SU-DHL-6 (cell line): Measurements from ENCODE around the gene PACS2.

Source experiments
- H2AFZ ChIP-seq: fragments of 200-600 bp; sonication (generic); 2 replicates; pipeline ENCODE4 v1.6.1; 2014; ENCODE audit warnings: low read depth, mild to moderate bottlenecking, moderate library complexity, mixed read lengths, antibody characterized with exemption, low read length; ENCODE audit not compliant: severe bottlenecking
- H3F3A ChIP-seq: fragments of 200-600 bp; shearing (Covaris generic); 2 replicates; pipeline ENCODE4 v1.6.0; 2016; ENCODE audit warnings: antibody characterized with exemption, mild to moderate bottlenecking; ENCODE audit not compliant: insufficient read depth
- H3K27ac ChIP-seq: fragments of 200-600 bp; sonication (generic); 2 replicates; pipeline ENCODE4 v1.5.1; 2016; ENCODE audit warnings: low read depth, mild to moderate bottlenecking, low read length, moderate library complexity, mixed read lengths
- H3K27me3 ChIP-seq: fragments of 200-600 bp; sonication (generic), shearing (Covaris generic); 2 replicates; pipeline ENCODE4 v1.6.0; 2014; ENCODE audit warnings: mild to moderate bottlenecking, low read length
- H3K36me3 ChIP-seq: fragments of 200-600 bp; sonication (generic); 2 replicates; pipeline ENCODE4 v1.6.1; 2014; ENCODE audit warnings: mild to moderate bottlenecking, low read length, mixed read lengths
- H3K4me2 ChIP-seq: fragments of 300-600, 200-600 bp; shearing (Covaris generic), sonication (generic); 2 replicates; pipeline ENCODE4 v1.6.0; 2014; ENCODE audit warnings: low read length, low read depth, mild to moderate bottlenecking; ENCODE audit not compliant: poor library complexity, severe bottlenecking
- H3K4me3 ChIP-seq: fragments of 200-600 bp; sonication (generic); 2 replicates; pipeline ENCODE4 v1.5.1; 2014; ENCODE audit warnings: antibody characterized with exemption, low read length, mild to moderate bottlenecking, mixed read lengths; ENCODE audit not compliant: insufficient read depth, poor library complexity, severe bottlenecking
- H3K79me2 ChIP-seq: fragments of 200-600 bp; sonication (generic); 2 replicates; pipeline ENCODE4 v1.6.1; 2014; ENCODE audit warnings: mild to moderate bottlenecking, low read length, moderate library complexity; ENCODE audit not compliant: insufficient read depth
- H3K9ac ChIP-seq: fragments of 200-600 bp; sonication (generic); 2 replicates; pipeline ENCODE4 v1.7.0; 2014; ENCODE audit warnings: mild to moderate bottlenecking, low read length
- H3K9me2 ChIP-seq: fragments of 200-600 bp; sonication (generic); replicated peaks from 2 replicates; pipeline ENCODE4 v1.6.1; 2014; ENCODE audit warnings: low read length; ENCODE audit not compliant: insufficient read depth
- H3K9me3 ChIP-seq: fragments of 200-600 bp; sonication (generic); 2 replicates; pipeline ENCODE4 v1.6.1; 2014; ENCODE audit warnings: low read length, mixed read lengths; ENCODE audit not compliant: insufficient read depth
- H4K20me1 ChIP-seq: fragments of 200-600 bp; sonication (generic); 2 replicates; pipeline ENCODE4 v1.6.1; 2014; ENCODE audit warnings: low read depth, mild to moderate bottlenecking, antibody characterized with exemption, low read length, moderate library complexity, mixed read lengths
- CTCF ChIP-seq: fragments of 200-600 bp; sonication (generic); IDR thresholded peaks from one replicate; pipeline ENCODE4 v1.5.1; 2017; ENCODE audit warnings: antibody characterized with exemption, mild to moderate bottlenecking, low read length, moderate library complexity; ENCODE audit not compliant: insufficient read depth, poor library complexity, severe bottlenecking
- EZH2phosphoT487 ChIP-seq: fragments of 200-600 bp; sonication (generic), shearing (Covaris generic); conservative IDR thresholded peaks from 2 replicates; pipeline ENCODE4 v1.6.1; 2018; ENCODE audit warnings: mild to moderate bottlenecking, antibody characterized with exemption, low read length, moderate library complexity, mixed read lengths

PACS2 gene

DNA sequence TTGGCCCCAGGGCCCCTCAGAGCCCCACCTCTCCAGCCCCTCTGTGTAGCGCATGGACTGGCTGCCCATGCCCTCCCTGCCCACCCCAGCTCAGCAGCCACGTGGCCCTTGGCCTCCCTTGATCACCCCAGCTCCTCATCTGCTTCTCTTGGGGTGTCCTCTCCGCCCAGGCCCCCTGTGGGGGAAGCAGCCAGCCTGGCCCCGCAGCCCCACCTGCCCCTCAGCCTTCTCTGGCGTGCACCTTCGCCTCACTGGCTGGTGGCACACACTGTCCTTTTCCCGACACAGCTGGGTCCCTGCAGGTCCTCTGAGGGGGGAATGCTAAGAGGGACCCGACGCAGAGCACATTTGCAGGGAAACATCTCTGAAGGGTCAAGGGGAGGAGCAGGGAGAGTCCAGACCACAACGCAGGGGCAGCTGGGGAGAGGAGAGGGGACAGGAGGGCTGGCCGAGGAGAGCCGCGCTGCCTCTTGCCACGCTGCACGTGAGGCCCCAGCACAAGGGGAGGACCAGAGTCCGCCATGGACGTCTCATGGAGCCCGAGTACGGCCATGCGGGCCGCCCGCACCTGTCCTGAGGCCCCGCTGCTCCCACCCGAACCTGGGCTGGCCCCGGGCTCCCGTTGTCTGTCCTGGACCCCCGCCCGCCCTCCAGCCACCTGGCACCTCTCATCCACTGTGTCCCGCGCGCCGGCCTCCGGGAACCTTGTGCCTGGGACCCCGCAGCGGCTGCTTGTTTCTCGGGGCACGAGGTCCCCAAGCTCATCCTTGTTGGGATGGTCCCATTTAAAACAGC is 36.1 kb downstream of the PACS2 start:
- Histone ChIP-seq H3F3A (no peaks in the 10 kb centered on the region), H3K9ac (no peak overlapping the region), H2AFZ (no peak overlapping the region), H3K4me3 (no peak overlapping the region), H3K36me3 (no peaks in the 10 kb centered on the region), H4K20me1 (no peaks in the 10 kb centered on the region), H3K9me3 (no peaks in the 10 kb centered on the region), H3K27me3 (no peaks in the 10 kb centered on the region), H3K27ac (no peak overlapping the region), H3K4me2 (no peak overlapping the region), H3K79me2 (no peaks in the 10 kb centered on the region), H3K9me2 (no peaks in the 10 kb centered on the region)
- TF ChIP-seq CTCF (no peak), EZH2phosphoT487 (no peak)

GRCh38 chr14:105351410-105351809 is 36.9 kb downstream of the PACS2 start:
- no peaks in the 10 kb centered on the region for H3F3A ChIP-seq
- no peak overlapping the region for H3K4me3 ChIP-seq
- no peak overlapping the region for H3K27ac ChIP-seq
- H3K9ac ChIP-seq = no peak overlapping the region
- TF ChIP-seq EZH2phosphoT487 (no peak), CTCF (no peak)
- H3K9me2 ChIP-seq = no peaks in the 10 kb centered on the region
- no peaks in the 10 kb centered on the region for H3K36me3 ChIP-seq
- H3K79me2 ChIP-seq = no peaks in the 10 kb centered on the region
- H3K27me3 ChIP-seq = no peaks in the 10 kb centered on the region
- H3K9me3 ChIP-seq = no peaks in the 10 kb centered on the region
- no peak overlapping the region for H3K4me2 ChIP-seq
- H4K20me1 ChIP-seq = no peaks in the 10 kb centered on the region
- no peak overlapping the region for H2AFZ ChIP-seq

- TF ChIP-seq CTCF (peak; percentile 70), EZH2phosphoT487 (no peak)
- H3K4me3 ChIP-seq = no peak overlapping the region
- no peaks in the 10 kb centered on the region for H3K79me2 ChIP-seq
- H4K20me1 ChIP-seq = no peaks in the 10 kb centered on the region
- H3K9me3 ChIP-seq = no peaks in the 10 kb centered on the region
- no peak overlapping the region for H2AFZ ChIP-seq
- no peaks in the 10 kb centered on the region for H3K27me3 ChIP-seq
- H3F3A ChIP-seq = no peaks in the 10 kb centered on the region
- H3K9me2 ChIP-seq = no peaks in the 10 kb centered on the region
- H3K36me3 ChIP-seq = no peaks in the 10 kb centered on the region
- no peak overlapping the region for H3K27ac ChIP-seq
- no peak overlapping the region for H3K4me2 ChIP-seq
- no peak overlapping the region for H3K9ac ChIP-seq
Observed at GRCh38 chr14:105351920-105352851, 37.6 kb downstream of the PACS2 start.
